Upper lobe of right lung (tissue), 1 donor: ENCODE results near the gene CWC22. TPM values are rescaled to one million over a fixed set of nuclear protein-coding genes. Genes with fewer than 3 reads are reported as not detected.

Experiments used
- ATAC-seq: fragments of 200-7000 bp; cut with Tn5 transposase; one replicate; pipeline ENCODE4 v1.9.1; 2020; ENCODE audit warnings: mild to moderate bottlenecking, moderate library complexity
- DNase-seq: peaks from one replicate; pipeline ENCODE4 v3.0.0-alpha.2; 2020
- H3K27ac ChIP-seq: fragments of 200-600 bp; one replicate; pipeline ENCODE4 v1.8.0; 2022
- H3K27me3 ChIP-seq: fragments of 200-600 bp; one replicate; pipeline ENCODE4 v1.8.0; 2022; ENCODE audit warnings: mild to moderate bottlenecking
- H3K36me3 ChIP-seq: fragments of 200-600 bp; one replicate; pipeline ENCODE4 v1.8.0; 2022
- H3K4me1 ChIP-seq: fragments of 200-600 bp; one replicate; pipeline ENCODE4 v1.8.0; 2022
- H3K4me3 ChIP-seq: fragments of 200-600 bp; one replicate; pipeline ENCODE4 v1.8.0; 2022; ENCODE audit warnings: mild to moderate bottlenecking
- H3K9me3 ChIP-seq: fragments of 200-600 bp; one replicate; pipeline ENCODE4 v1.8.0; 2022
- CTCF ChIP-seq: fragments of 200-600 bp; IDR thresholded peaks from one replicate; pipeline ENCODE4 v1.8.0; 2022; ENCODE audit warnings: antibody characterized with exemption
- intact Hi-C: fragments of 100-400 bp; cut with DNase I; formaldehyde crosslinking; loops from one replicate; pipeline ENCODE4 v1.11.0; 2022
- total RNA-seq: library from RNA; stranded (reverse); fragmentation: NEBNext Ultra II Directional; extraction: Animal tissue kit (Norgen Biotek cat#: 25700); gene quantifications from one replicate; pipeline ENCODE4 v1.2.1, GENCODE V29; 2021
- donor health status: DM: no; HTN: yes; CAD: no; lungs with severe emphysema.

CWC22 gene
- total RNA-seq, 1 donor from 2014 or later, result 19.8 TPM

DNA sequence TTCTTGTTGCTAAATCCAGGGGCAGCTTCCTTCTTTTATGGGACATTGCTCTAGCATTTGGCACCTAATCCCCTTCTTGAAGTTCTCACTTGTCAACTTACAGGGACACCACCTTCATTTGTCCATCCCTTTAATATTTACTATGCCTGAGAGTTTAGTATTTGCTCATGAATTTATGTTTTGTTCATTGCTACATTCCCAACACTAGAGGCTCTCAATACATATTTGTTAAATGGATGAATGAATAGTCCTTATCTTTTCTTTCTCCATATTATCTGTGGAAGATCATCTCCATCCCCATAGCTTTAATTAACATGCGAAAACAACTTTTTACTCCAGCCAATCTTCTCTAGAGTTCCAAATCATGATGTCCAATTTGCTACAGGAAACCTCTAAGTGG is 5.4 kb downstream of the CWC22 start:
- Histone ChIP-seq H3K27ac (no peak overlapping the region), H3K4me1 (peaks cover 14% of the 10 kb centered on the region)
- intact Hi-C loops, result no loop called here

GRCh38 chr2:180000434-180000833 is 6.7 kb downstream of the CWC22 start:
- no peaks in the 10 kb centered on the region for H3K27me3 ChIP-seq
- H3K9me3 ChIP-seq, result no peaks in the 10 kb centered on the region
- TF ChIP-seq CTCF, result no peak
- H3K4me3 ChIP-seq, result no peak overlapping the region
- intact Hi-C loops, result no loop called here
- peaks cover 3% of the 10 kb centered on the region for H3K36me3 ChIP-seq
- H3K27ac ChIP-seq, result no peak overlapping the region
- ATAC-seq, result no peak
- H3K4me1 ChIP-seq, result peaks cover 6% of the 10 kb centered on the region
- no peak for DNase-seq

More for the DNA sequence above, 5.4 kb downstream of the CWC22 start:
- Histone ChIP-seq H3K4me3 (no peak overlapping the region), H3K36me3 (peaks cover 3% of the 10 kb centered on the region), H3K9me3 (no peaks in the 10 kb centered on the region), H3K27me3 (no peaks in the 10 kb centered on the region)
- ATAC-seq (no peak), DNase-seq (no peak)
- TF ChIP-seq CTCF, result no peak

GRCh38 chr2:179999000-179999399 is 8.1 kb downstream of the CWC22 start:
- no peak for DNase-seq
- Histone ChIP-seq H3K36me3 (peaks cover 3% of the 10 kb centered on the region), H3K9me3 (no peaks in the 10 kb centered on the region), H3K27me3 (no peaks in the 10 kb centered on the region), H3K4me3 (no peak overlapping the region), H3K27ac (no peak overlapping the region), H3K4me1 (peaks cover under 1% of the 10 kb centered on the region)
- ATAC-seq, result no peak
- no peak for TF ChIP-seq CTCF
- intact Hi-C loops, result no loop called here

GRCh38 chr2:179995741-179996515 is 11.2 kb downstream of the CWC22 start:
- Histone ChIP-seq H3K4me3 (no peak overlapping the region), H3K4me1 (no peaks in the 10 kb centered on the region), H3K27ac (no peak overlapping the region), H3K36me3 (peaks cover 28% of the 10 kb centered on the region), H3K27me3 (no peaks in the 10 kb centered on the region), H3K9me3 (no peaks in the 10 kb centered on the region)
- DNase-seq (no peak), ATAC-seq (no peak)
- TF ChIP-seq CTCF, result no peak
- intact Hi-C loops, result no loop called here

DNA sequence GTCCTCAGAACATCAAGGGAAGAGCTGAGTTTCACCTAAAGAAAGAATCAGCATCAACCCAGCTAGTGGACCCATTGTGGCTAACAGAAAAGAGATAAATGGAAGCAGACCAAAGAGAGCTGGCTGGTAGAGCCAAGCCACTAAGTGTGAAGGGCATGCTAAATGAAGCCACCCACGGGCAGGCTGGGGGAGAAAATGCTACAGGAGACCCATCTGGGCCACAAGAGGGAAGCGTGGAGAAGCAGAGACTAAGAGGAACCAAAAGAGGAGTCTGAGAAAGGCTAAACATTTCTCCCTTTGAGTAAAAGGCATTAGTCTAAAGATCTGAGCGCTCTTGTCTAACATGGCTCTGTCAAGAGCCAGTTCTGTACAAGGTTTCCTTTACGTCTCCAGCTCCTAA is 15.8 kb downstream of the CWC22 start:
- intact Hi-C loops, result no loop called here
- DNase-seq (no peak), ATAC-seq (no peak)
- H3K27me3 ChIP-seq, result no peaks in the 10 kb centered on the region
- H3K4me3 ChIP-seq, result no peak overlapping the region
- H3K27ac ChIP-seq, result no peak overlapping the region
- TF ChIP-seq CTCF, result no peak
- no peaks in the 10 kb centered on the region for H3K9me3 ChIP-seq
- H3K4me1 ChIP-seq, result no peaks in the 10 kb centered on the region
- peaks cover 58% of the 10 kb centered on the region for H3K36me3 ChIP-seq
